Activated CD4-positive, alpha-beta T cell treated with anti-CD3 and anti-CD28 coated beads, Interleukin-2, amount 50 U/mL, for 4 hours (primary cell): ENCODE measurements around the gene ZYG11B.
"Not testable (repeated sequence)": the region's sequence is repeated elsewhere in the genome, so short reads cannot be mapped to it uniquely, and the experiment has no call there.

Experiments used
- DNase-seq, 2 experiments: peaks; one replicate each; pipeline ENCODE4 v3.0.0-alpha.2; 2020

ZYG11B gene

DNA sequence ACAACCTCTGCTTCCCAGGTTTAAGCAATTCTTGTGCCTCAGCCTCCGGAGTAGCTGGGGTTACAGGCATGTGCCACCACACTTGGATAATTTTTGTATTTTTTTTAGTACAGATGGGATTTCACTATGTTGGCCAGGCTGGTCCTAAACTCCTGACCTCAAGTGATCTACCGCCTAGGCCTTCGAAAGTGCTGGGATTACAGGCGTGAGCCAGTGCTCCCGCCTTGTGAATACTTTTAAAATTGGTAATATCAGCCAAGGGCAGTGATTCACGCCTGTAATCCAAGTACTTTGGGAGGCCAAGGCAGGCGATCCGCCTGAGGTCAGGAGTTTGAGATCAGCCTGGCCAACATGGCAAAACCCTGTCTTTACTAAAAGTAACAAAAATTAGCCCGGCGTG, 33.7 kb downstream of the ZYG11B start:
- DNase-seq, result no peak

DNA sequence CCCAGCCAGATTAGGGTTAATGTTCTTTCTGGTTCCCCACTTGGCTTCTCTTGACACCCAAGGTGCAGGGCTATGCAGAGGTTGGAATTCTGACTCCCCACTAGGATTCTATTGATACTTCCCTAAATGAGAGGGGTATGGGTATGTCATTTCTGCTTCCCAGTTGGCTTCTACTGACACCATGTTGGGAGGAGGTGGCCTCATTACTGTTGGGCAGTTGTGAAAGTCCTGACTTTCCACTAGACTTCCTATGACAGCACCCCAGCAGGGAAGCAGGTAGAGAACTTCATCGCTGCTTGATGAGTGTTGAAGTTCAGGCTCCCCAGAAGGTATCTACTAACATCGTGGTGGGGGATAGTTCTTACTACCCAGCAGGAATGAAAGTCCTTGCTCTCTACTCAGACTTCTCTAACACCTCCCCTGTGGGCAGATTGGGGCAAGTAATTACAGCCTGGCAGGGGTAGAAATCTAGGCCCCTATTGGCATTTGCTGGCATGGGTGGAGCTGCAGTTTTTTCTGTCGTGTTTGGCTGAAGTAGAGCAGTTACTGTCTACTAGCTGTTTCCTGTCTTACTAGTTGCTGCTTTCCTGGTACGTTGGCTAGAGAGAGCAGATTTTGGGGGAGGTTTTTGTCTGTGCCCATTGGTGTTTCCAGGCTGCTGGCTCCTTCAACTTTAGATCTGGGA, 41.5 kb downstream of the ZYG11B start:
- no peak for DNase-seq

DNA sequence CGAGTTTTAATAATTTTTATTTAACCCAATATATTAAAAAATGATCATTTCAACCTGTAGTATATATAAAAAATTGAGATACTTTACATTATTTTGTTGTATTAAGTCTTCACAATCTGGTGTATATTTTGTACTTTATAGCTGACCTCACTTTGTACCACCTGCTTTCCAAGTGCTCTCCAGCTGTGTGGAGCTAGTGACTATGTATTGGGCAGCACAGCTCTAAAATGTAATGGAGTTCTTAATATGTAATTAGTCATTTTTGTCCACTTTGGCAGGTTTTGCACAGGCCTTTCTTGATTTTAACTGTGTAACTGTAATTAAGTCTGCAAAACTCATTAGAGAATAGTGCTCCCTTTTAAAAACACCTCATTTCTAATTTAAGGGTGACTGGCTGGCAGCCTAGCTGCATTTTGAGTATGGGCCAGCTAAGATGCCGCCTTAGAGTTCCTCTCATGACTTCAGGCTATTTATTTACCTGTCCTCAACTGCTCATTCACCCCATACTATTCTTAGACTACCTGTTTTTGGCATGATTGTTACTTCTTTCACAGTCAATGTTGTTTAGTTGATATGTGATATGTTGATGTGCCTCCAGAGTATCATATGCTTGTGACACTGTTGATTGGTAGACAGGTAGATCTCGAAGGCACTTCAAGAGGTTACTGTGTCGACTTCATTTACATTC, 43.2 kb downstream of the ZYG11B start:
- DNase-seq, result no peak

DNA sequence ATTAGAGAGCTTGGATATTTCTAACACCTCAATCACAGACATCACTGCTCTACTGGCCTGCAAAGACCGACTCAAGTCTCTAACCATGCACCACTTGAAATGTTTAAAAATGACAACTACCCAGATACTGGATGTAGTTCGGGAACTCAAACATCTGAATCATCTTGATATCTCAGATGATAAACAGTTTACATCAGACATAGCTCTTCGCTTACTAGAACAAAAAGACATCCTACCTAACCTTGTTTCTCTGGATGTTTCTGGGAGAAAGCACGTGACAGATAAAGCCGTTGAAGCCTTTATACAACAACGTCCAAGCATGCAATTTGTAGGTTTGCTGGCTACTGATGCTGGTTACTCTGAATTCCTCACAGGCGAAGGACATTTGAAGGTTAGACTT, 45.1 kb downstream of the ZYG11B start:
- DNase-seq, result no peak

DNA sequence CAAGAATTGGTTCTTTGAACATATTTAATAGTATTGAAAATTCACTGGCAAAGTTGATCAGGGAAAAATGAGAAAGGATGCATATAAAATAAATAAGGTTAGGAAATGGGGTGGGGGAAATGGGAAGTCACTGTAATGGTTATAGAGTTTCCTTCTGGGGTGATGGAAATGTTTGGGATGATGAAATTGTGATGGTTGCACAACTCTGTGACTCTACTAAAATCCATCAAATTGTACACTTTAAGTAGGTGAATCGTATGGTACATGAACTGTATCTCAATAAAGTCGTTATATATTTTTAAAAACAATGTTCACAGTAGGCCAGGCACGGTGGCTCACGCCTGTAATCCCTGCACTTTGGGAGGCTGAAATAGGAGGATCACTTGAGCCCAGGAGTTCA, 59.9 kb downstream of the ZYG11B start:
- no peak for DNase-seq

DNA sequence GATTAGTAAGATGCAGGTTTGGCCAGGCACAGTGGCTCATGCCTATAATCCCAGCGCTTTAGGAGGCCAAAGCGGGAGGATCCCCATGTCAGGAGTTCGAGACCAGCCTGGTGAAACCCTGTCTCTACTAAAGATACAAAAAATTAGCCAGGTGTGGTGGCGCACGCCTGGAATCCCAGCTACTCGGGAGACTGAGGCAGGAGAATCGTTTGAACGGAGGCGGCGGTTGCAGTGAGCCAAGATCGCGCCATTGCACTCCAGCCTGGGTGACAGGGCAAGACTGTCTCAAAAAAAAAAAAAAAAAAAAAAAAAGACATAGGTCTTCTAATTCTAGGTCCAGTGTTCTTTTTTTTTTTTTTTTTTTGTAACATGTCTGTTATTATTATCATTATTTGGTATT, 64.2 kb downstream of the ZYG11B start:
- DNase-seq, result not testable (repeated sequence)

DNA sequence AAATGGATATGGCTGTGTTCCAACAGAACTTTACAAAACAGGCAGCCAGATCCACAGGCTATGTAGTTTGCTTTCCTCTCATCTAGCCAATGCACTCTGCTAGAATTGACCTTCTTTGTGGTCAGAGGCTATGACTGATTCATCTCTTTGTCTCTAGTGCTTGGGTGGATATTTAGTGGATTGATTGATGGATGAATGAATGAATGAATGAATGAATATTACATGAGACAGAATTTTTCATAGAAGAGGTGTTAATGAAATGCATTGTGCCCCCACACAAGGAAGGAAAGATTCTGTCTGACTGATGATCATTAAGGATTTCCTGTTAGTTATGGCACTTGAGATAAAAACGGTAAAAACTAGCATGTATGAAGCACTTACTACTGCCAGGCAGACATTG, 65.8 kb downstream of the ZYG11B start:
- no peak for DNase-seq

DNA sequence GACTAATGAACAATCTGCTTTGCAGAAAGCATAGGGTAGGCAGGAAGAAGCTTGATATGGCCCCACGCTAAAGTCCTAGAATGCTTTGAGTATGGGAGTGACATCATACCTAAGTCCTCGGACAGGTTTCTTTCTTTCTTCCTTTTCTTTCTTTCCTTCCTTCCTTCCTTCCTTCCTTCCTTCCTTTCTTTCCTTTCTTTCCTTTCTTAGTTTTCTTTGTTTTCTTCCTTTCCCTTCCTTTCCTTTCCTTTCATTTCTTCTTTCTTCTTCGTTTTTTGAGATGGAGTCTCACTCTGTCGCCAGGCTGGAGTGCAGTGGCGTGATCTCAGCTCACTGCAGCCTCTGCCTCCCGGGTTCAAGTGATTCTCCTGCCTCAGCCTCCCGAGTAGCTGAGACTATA, 67.5 kb downstream of the ZYG11B start:
- DNase-seq, result not testable (repeated sequence)

DNA sequence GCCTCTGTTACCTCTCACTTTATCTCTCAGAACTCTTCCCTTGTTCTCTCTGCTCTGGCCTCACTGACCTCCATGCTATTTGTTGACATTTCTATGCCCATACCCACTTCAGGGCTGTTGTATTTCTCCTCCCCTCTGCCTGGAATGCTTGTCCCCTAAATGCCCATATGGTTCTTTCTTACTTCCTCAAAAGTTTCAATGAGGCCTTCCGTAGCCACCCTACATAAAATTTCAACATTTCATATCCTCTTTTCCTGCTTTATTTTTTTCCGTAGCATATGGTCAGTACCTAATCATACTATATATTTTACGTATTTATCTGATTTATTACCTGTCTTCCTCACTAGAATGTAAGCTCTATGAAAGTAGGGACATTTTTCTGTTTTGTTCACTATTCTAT, 69.2 kb downstream of the ZYG11B start:
- no peak for DNase-seq

DNA sequence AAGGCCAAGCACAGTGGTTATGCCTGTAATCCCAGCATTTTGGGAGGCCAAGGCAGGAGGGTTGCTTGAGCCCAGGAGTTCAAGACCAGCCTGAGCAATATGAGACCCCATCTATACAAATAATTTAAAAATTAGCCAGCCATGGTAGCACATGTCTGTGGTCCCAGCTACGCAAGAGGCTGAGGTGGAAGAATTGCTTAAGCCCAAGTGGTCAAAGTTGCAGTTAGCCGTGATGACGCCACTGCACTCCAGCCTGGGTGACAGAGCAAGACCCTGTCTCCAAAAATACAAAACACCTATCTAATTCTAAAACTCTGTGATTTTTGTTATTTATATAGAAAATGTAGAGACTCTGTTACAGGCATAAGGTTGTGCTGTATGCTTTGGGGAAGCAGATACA, 72.1 kb downstream of the ZYG11B start:
- DNase-seq, result no peak

DNA sequence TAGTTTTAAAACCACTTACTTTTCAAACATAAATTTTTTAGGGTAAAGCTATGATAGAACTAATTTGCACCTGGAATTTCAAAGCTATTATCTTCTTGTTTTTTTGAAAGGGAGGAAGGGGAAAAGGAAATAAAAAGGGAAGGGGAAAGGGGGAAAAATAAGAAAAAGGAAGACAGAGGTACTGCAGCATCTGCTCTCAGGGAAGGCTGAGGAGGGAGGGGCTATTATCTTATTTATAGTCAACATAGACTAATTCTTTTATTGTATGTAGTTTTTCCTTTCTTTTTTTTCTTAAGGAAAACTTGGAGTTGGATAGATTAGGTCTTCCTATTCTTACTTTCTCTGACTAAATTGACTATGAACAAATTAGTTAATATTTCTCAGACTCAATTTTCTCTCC, 74.8 kb downstream of the ZYG11B start:
- DNase-seq, result no peak

DNA sequence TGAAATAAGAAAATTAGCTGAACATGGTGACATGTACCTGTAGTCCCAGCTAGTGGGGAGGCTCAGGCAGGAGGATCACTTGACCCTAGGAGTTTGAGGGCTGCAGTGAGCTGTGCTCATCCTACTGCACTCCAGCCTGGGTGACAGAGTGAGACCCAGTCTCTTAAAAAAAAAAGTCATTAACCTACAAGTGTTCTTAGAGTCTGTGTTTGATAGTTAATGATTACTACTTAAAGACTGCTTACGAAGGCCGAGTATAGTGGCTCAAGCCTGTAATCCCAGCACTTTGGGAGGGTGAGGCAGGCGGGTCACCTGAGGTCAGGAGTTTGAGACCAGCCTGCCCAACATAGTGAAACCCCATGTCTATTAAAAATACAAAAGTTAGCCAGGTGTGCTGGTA, 77.8 kb downstream of the ZYG11B start:
- not testable (repeated sequence) for DNase-seq

DNA sequence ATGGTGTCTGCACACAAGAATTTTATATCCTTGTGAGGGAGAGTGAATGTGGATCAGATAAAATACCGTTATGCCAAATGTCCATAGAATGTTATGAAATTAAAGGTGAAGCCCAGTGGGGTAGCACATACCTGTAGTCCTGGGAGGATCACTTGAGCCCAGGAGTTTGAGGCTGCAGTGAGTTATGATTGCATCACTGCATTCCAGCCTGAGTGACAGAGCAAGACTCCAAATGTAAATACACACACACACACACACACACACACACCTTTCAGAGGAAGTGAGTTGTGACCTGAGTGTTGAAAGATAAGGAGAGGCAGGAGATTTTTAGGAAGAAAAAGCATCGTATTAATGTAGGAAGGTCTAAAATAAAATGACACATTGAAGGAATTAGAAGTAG, 88.2 kb downstream of the ZYG11B start:
- DNase-seq, result no peak

DNA sequence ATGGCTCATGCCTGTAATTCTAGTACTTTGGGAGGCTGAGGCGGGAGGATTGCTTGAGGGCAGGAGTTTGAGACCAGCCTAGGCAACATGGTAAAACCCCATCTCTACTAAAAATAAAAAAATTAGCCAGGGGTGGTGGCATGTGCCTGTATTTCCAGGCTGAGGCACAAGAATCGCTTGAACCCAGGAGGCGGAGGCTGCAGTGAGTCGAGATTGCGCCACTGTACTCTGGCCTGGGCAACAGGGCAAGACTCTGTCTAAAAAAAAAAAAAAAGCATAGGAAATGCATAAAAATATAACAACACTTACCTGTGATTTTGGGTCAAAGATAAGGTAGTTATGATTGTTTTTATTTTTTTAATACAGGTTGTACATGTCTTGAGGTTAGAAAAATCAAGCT, 94.6 kb downstream of the ZYG11B start:
- not testable (repeated sequence) for DNase-seq

DNA sequence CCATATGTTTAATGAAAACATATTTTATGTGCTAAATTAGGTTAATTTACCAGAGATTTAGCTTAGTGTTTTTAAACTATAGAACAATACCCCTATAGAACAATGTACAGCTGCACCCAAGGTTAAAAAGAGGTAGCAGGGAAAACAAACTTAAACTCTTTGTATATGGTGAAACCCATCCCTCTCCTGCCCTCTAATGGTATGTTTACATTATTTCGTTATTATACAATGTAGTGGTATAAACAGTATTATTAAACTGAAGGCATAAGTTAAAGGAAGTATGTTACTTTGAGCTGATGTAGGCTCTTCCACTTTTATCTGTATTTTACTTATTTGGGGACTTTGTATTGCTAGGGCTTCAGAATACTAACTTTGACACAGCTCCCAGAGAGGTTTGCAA, 99.6 kb downstream of the ZYG11B start:
- no peak for DNase-seq

DNA sequence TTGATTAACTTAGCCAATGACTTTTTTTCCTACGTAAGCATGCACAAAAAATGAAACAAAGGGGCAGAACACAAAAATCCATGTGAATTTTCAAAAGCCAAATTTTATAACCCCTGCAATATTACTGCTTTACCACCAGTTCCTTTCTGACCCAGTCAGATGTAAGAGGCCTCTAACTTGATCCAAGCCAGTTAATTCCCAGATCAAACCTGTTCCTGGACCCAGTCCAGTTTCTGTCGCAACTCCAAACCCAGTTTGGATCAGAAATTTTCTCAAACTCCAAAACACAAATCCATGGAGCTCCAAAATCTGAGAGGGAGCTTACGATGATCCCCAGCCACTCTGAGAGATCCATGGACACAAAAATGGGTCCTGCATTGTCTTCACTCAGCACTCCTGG, 108.5 kb downstream of the ZYG11B start:
- no peak for DNase-seq

DNA sequence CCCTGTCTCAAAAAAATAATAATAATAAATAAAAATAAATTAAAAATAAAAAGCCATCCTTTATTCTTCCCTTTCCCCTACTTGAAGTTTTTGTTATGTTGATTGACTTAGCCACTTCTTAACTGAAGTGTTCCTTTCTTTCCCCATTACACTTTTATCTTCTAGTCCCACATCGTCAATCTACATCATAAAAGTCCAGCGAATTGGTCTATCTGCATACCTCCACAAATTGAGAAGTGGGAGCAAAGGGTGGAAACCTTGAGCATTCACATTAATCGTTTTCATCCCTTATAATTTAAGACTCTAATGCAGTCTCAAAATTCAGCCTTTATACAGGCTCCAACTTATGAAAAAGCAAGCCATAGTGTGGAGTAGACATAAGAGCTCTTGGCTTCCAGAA, 109.8 kb downstream of the ZYG11B start:
- no peak for DNase-seq

DNA sequence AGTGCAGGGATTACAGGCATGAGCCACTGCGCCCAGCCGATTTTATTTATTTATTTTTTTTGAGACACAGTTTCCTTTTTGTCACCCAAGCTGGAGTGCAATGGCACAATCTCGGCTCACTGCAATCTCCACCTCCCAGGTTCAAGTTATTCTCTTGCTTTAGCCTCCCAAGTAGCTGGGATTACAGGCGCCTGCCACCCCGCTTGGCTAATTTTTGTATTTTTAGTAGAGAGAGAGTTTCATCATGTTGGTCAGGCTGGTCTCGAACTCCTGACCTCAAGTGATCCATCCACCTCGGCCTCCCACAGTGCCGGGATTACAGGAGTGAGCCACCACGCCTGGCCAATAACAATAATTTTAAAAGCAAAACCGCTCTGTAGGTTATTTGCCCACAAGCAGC, 112.9 kb downstream of the ZYG11B start:
- DNase-seq, result not testable (repeated sequence)

DNA sequence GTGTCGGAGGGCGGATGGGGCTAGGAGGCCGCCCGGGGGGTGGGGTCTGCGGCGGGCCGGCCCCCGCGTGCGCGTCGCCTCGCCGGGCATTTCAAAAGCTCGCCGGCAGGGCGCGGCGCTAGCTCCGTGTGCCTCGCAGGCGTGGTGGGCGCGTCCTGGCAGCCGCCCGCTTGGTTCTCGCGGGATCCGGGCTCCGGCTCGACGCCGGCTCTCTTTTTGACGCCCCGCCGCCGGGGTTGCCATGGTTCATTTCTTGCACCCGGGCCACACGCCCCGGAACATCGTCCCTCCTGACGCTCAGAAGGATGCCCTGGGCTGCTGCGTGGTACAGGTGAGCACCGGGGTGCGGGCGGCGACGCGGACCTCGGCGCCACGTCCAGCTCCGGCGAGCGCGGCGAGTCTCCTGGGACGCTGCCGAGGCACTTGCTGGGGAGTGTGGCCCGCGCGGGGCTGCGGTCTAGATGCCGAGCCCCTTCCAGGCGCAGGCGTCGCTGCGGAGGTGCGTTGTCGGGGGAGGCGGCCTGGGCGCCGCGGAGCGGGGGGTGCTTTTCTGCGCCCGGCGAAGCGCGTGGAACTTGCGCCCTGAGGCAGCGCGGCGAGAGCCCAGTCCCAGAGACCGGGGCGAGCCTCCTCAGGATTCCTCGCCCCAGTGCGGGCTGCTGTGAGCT, 116.5 kb downstream of the ZYG11B start, which contains the start of gene ZYG11A:
TSS of gene ZYG11A (plus strand) at position 118 of the 668 bp plus-strand sequence. CDS start at position 242, 124 bp downstream.
- peak; percentile 46 to 50 for DNase-seq

DNA sequence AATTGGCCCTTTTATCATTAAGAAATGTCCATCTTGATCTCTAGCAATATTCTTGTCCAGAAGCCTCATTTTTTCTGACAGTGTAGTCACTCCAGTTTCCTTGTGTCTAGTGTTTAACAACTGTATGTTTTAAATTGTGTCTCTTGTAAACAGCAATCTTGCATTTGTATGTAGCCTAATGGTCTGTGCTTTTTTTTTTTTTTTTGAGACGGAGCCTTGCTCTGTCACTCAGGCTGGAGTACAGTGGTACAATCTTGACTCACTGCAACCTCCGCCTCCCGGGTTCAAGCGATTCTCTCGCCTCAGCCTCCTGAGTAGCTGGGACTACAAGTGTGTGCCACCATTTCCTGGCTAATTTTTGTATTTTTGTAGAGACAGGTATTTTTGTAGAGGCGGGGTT, 118.9 kb downstream of the ZYG11B start:
- not testable (repeated sequence) for DNase-seq

DNA sequence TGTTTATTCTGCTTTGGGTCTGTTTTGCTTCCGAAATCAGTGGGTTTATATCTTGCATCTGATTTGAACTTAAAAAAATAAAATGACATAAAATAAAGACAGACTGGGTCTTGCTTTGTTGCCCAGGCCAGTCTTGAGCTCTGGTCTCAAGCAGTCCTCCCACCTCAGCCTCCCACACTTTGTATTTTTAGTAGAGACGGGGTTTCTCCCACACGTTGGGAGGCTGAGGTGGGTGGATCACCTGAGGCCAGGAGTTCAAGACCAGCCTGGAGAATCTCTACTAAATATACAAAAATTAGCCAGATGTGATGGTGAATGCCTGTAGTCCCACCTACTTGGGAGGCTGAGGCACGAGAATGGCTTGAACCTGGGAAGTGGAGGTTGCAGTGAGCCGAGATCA, 122.2 kb downstream of the ZYG11B start:
- no peak for DNase-seq

DNA sequence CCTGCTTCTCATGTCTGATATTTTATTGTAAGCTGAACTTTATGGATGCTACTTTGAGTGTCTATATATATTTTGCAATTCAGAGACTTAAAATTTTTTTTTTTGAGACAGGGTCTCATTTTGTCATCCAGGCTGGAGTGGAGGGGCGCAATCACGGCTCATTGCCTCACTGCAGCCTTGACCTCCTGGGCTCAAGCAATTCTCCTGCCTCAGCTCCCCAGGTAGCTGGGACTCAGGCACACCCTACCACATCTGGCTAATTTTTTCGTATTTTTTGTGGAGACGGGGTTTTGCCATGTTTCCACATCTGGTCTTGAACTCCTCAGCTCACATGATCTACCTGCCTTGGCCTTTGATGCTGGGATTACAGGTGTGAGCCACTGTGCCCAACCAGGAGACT, 124.7 kb downstream of the ZYG11B start:
- no peak for DNase-seq

DNA sequence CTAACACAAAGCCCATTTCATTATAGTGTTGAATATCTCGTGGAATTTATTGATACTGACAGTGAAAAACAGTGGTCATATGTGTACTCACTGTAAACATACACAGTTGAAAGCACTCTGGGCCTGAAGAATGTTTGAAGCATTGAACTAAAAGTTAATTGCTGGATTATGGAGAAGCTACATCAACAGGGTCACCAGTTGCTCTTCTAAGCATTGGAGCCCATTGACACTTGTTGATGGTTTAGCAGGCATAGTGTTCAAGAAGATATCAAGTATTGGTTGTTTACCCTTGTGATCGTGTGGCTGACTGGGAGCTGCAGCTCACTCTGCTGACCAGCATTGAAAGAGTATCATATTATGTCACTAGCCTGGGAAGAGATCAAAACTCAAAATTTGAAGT, 126.6 kb downstream of the ZYG11B start:
- DNase-seq, result no peak

DNA sequence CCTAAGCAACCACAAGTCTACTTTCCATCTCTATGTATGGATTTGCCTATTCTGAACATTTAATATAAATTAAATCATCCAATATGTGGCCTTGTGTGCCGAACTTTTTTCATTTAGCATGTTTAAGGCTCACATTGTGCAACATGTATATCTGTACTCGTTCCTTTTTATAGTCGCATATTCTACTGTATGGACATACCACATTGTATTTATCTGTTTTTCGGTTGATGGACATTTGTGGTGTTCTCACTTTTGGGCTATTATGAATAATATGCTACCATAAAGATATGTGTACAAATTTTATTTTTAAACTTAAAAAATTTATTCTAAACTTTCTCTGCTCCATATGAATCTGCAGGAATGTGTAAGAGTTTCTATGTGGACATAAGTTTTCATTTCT, 129.3 kb downstream of the ZYG11B start:
- no peak for DNase-seq
